HFFc6 (cell line): ENCODE measurements around the gene ASB2. TPM values are rescaled to one million over a fixed set of nuclear protein-coding genes. Genes with fewer than 3 reads are reported as not detected.
A peak's percentile ranks its signal among the peaks of the same experiment; 100 is the strongest.

ENCODE experiments used
- DNase-seq: peaks from one replicate; pipeline ENCODE4 v3.0.0-alpha.2; 2018
- H3K27ac Mint-ChIP-seq: 2 replicates; pipeline ENCODE4 v1.8.0; 2020; ENCODE audit warnings: mild to moderate bottlenecking, mixed read lengths
- H3K27me3 Mint-ChIP-seq: 2 replicates; pipeline ENCODE4 v1.8.0; 2021; ENCODE audit warnings: mild to moderate bottlenecking, moderate library complexity, mixed read lengths; ENCODE audit not compliant: insufficient read depth
- H3K36me3 Mint-ChIP-seq: 2 replicates; pipeline ENCODE4 v1.8.0; 2021; ENCODE audit warnings: low read depth, mixed read lengths
- H3K4me1 Mint-ChIP-seq: 2 replicates; pipeline ENCODE4 v1.8.0; 2020; ENCODE audit warnings: low read depth, mixed read lengths
- H3K4me3 Mint-ChIP-seq: 2 replicates; pipeline ENCODE4 v1.8.0; 2020; ENCODE audit warnings: mild to moderate bottlenecking, moderate library complexity, mixed read lengths
- H3K9me3 Mint-ChIP-seq: 2 replicates; pipeline ENCODE4 v1.8.0; 2020; ENCODE audit warnings: mild to moderate bottlenecking, mixed read lengths
- CTCF ChIP-seq: fragments of 200-600 bp; sonication (generic); IDR thresholded peaks from 2 replicates; pipeline ENCODE4 v1.5.0; 2021; ENCODE audit warnings: antibody characterized with exemption, mild to moderate bottlenecking
- total RNA-seq, 6 experiments: library from RNA; stranded (reverse); fragmentation: NEBNext Ultra II Directional; extraction: Animal tissue kit (Norgen Biotek cat#: 25700); gene quantifications; 2 replicates in 1 of 6; 3 replicates in 5 of 6; pipeline ENCODE4 v1.2.3, GENCODE V29; 2021

Gene ASB2
- total RNA-seq, 6 experiments from 2014 or later, result not detected

- Mint-ChIP-seq H3K27ac (no peak overlapping the region), H3K27me3 (peaks cover 12% of the 10 kb centered on the region), H3K36me3 (no peaks in the 10 kb centered on the region), H3K4me1 (peaks cover 17% of the 10 kb centered on the region), H3K9me3 (no peaks in the 10 kb centered on the region), H3K4me3 (no peak overlapping the region)
- no peak for TF ChIP-seq CTCF
- DNase-seq, result no peak
These were observed 31.9 kb upstream of the ASB2 start for GRCh38 chr14:94008234-94008633.

GRCh38 chr14:94005324-94006073 lies 29.1 kb upstream of the ASB2 start:
- H3K27me3 Mint-ChIP-seq, result peaks cover 14% of the 10 kb centered on the region
- DNase-seq, result no peak

GRCh38 chr14:94004015-94004414 lies 27.6 kb upstream of the ASB2 start:
- Mint-ChIP-seq H3K4me3 (no peak overlapping the region), H3K27ac (no peak overlapping the region), H3K4me1 (peaks cover 6% of the 10 kb centered on the region), H3K36me3 (no peaks in the 10 kb centered on the region), H3K27me3 (peaks cover 15% of the 10 kb centered on the region), H3K9me3 (no peaks in the 10 kb centered on the region)
- TF ChIP-seq CTCF, result no peak
- DNase-seq, result no peak

More at GRCh38 chr14:94005324-94006073, 29.1 kb upstream of the ASB2 start:
- TF ChIP-seq CTCF, result peak; percentile 72
- no peaks in the 10 kb centered on the region for H3K9me3 Mint-ChIP-seq
- H3K27ac Mint-ChIP-seq, result no peak overlapping the region
- no peaks in the 10 kb centered on the region for H3K36me3 Mint-ChIP-seq
- peaks cover 13% of the 10 kb centered on the region for H3K4me1 Mint-ChIP-seq
- H3K4me3 Mint-ChIP-seq, result no peak overlapping the region

- DNase-seq, result no peak
- no peaks in the 10 kb centered on the region for H3K9me3 Mint-ChIP-seq
- H3K27ac Mint-ChIP-seq, result no peak overlapping the region
- no peak overlapping the region for H3K4me3 Mint-ChIP-seq
- TF ChIP-seq CTCF, result no peak
- peaks cover 6% of the 10 kb centered on the region for H3K4me1 Mint-ChIP-seq
- no peaks in the 10 kb centered on the region for H3K36me3 Mint-ChIP-seq
- H3K27me3 Mint-ChIP-seq, result peaks cover 15% of the 10 kb centered on the region
These were observed 27.0 kb upstream of the ASB2 start for GRCh38 chr14:94003397-94003796.

GRCh38 chr14:94001501-94002396 lies 25.4 kb upstream of the ASB2 start:
- Mint-ChIP-seq H3K4me1 (peaks cover 6% of the 10 kb centered on the region), H3K9me3 (no peaks in the 10 kb centered on the region), H3K27ac (no peak overlapping the region; the same call in 1 of the 2 replicates), H3K4me3 (peak overlapping the region; percentile 13; the same call in 1 of the 2 replicates), H3K27me3 (peaks cover 12% of the 10 kb centered on the region), H3K36me3 (no peaks in the 10 kb centered on the region)
- peak; percentile 59 for DNase-seq
- peak; percentile 99 for TF ChIP-seq CTCF
